Mesenchymal stem cell (in vitro differentiated cells and primary cell): ENCODE data around the gene MEF2A.

Experiments
- DNase-seq: peaks from one replicate; pipeline ENCODE4 v3.0.0-alpha.2; 2013
- H2AFZ ChIP-seq: one replicate; pipeline ENCODE4 v1.6.1; 2013; ENCODE audit warnings: low read depth, mild to moderate bottlenecking, control low read depth, inconsistent platforms, low read length, moderate library complexity
- H2AK5ac ChIP-seq: 2 replicates; pipeline ENCODE4 v1.6.1; 2013; ENCODE audit warnings: low read length, moderate library complexity, mild to moderate bottlenecking, inconsistent platforms; ENCODE audit not compliant: severe bottlenecking
- H2BK120ac ChIP-seq: one replicate; pipeline ENCODE4 v1.6.1; 2013; ENCODE audit warnings: low read depth, mild to moderate bottlenecking, inconsistent platforms, low read length, moderate library complexity
- H2BK12ac ChIP-seq, 2 experiments: one replicate each; pipeline ENCODE4 v1.6.1; 2013; ENCODE audit warnings: inconsistent platforms in 2 of 2, low read length in 2 of 2, mild to moderate bottlenecking in 2 of 2, moderate library complexity in 2 of 2, control low read depth in 1 of 2
- H2BK15ac ChIP-seq: one replicate; pipeline ENCODE4 v1.6.1; 2013; ENCODE audit warnings: mild to moderate bottlenecking, low read depth, inconsistent platforms; ENCODE audit not compliant: poor library complexity, severe bottlenecking
- H2BK5ac ChIP-seq: 2 replicates; pipeline ENCODE4 v1.6.1; 2013; ENCODE audit warnings: low read depth, mild to moderate bottlenecking, low read length, control low read depth, inconsistent platforms; ENCODE audit not compliant: poor library complexity, severe bottlenecking
- H3K14ac ChIP-seq, 2 experiments: one replicate each; pipeline ENCODE4 v1.6.1; 2013; ENCODE audit warnings: inconsistent platforms in 2 of 2, low read length in 2 of 2, control low read depth in 1 of 2, mild to moderate bottlenecking in 1 of 2, moderate library complexity in 1 of 2
- H3K18ac ChIP-seq, 2 experiments: one replicate each; pipeline ENCODE4 v1.6.1; 2013; ENCODE audit warnings: inconsistent platforms in 2 of 2, low read length in 2 of 2, control low read depth in 1 of 2, low read depth in 1 of 2, mild to moderate bottlenecking in 1 of 2
- H3K23ac ChIP-seq, 2 experiments: one replicate each; pipeline ENCODE4 v1.6.1; 2013; ENCODE audit warnings: inconsistent platforms in 2 of 2, low read length in 2 of 2, mild to moderate bottlenecking in 2 of 2, moderate library complexity in 2 of 2, control low read depth in 1 of 2
- H3K27ac ChIP-seq: 2 replicates; pipeline ENCODE4 v1.5.1; 2013; ENCODE audit warnings: mild to moderate bottlenecking, moderate library complexity, low read length, control low read depth, inconsistent platforms; ENCODE audit not compliant: poor library complexity, severe bottlenecking
- H3K27me3 ChIP-seq, 2 experiments: 2 replicates each; pipeline versions ENCODE4 v1.6.1 to v1.7.0; 2013; ENCODE audit warnings: low read length in 2 of 2, mild to moderate bottlenecking in 2 of 2, moderate library complexity in 2 of 2, control low read depth in 1 of 2, inconsistent platforms in 1 of 2; ENCODE audit not compliant: control insufficient read depth in 1 of 2, insufficient read depth in 1 of 2
- H3K36me3 ChIP-seq, 2 experiments: 2 replicates each; pipeline versions ENCODE4 v1.6.1 to v1.7.0; 2013; ENCODE audit warnings: low read length in 2 of 2, control low read depth in 1 of 2, inconsistent platforms in 1 of 2, low read depth in 1 of 2, mild to moderate bottlenecking in 1 of 2; ENCODE audit not compliant: insufficient read depth in 2 of 2, control insufficient read depth in 1 of 2
- H3K4ac ChIP-seq, 2 experiments: one replicate each; pipeline ENCODE4 v1.6.1; 2013; ENCODE audit warnings: inconsistent platforms in 2 of 2, low read length in 2 of 2, mild to moderate bottlenecking in 2 of 2, moderate library complexity in 2 of 2, control low read depth in 1 of 2, low read depth in 1 of 2
- H3K4me1 ChIP-seq: 2 replicates; pipeline ENCODE4 v1.6.1; 2013; ENCODE audit warnings: low read depth, low read length, control low read depth; ENCODE audit not compliant: control insufficient read depth, insufficient read depth
- H3K4me2 ChIP-seq: 2 replicates; pipeline ENCODE4 v1.6.1; 2013; ENCODE audit warnings: low read length, mild to moderate bottlenecking, inconsistent platforms; ENCODE audit not compliant: poor library complexity, severe bottlenecking
- H3K4me3 ChIP-seq, 2 experiments: 2 replicates each; pipeline versions ENCODE4 v1.5.1 to v1.7.0; 2013; ENCODE audit warnings: low read length in 2 of 2, mild to moderate bottlenecking in 2 of 2, control low read depth in 1 of 2, low read depth in 1 of 2; ENCODE audit not compliant: insufficient read depth in 1 of 2
- H3K79me1 ChIP-seq: replicated peaks from 2 replicates; pipeline ENCODE4 v1.6.1; 2013; ENCODE audit warnings: mild to moderate bottlenecking, control low read depth, low read length, inconsistent platforms; ENCODE audit not compliant: poor library complexity, severe bottlenecking
- H3K9ac ChIP-seq: 2 replicates; pipeline ENCODE4 v1.7.0; 2013; ENCODE audit warnings: mild to moderate bottlenecking, low read length, moderate library complexity
- H3K9me3 ChIP-seq: 2 replicates; pipeline ENCODE4 v1.7.0; 2013; ENCODE audit warnings: mild to moderate bottlenecking, low read length; ENCODE audit not compliant: control insufficient read depth
- H4K8ac ChIP-seq: one replicate; pipeline ENCODE4 v1.6.1; 2013; ENCODE audit warnings: inconsistent platforms, mild to moderate bottlenecking, low read length, moderate library complexity
- H4K91ac ChIP-seq: one replicate; pipeline ENCODE4 v1.6.1; 2013; ENCODE audit warnings: mild to moderate bottlenecking, low read length, inconsistent platforms
- WGBS: methylation state at CpG from one replicate; pipeline ENCODE4 v1.1.7; 2013; ENCODE audit warnings: mixed read lengths; 5-methylcytosine and 5-hydroxymethylcytosine counted together

MEF2A gene

GRCh38 chr15:99683000-99683670 is 117.4 kb downstream of the MEF2A start:
- Histone ChIP-seq H2BK15ac (no peak overlapping the region), H3K27ac (peak overlapping the region; percentile 82), H3K4me2 (no peak overlapping the region), H3K9ac (peak overlapping the region; percentile 27), H3K9me3 (peaks cover 17% of the 10 kb centered on the region), H3K23ac (no peak overlapping the region), H2BK120ac (no peak overlapping the region), H3K18ac (no peak overlapping the region), H4K91ac (no peak overlapping the region), H3K4me1 (peaks cover 3% of the 10 kb centered on the region), H3K36me3 (peaks cover 0 to 37% of the 10 kb centered on the region in 2 experiments), H2AFZ (no peak overlapping the region), H3K14ac (no peak overlapping the region), H3K4ac (no peak overlapping the region), H4K8ac (no peak overlapping the region), H2BK12ac (no peak overlapping the region), H3K4me3 (no peak overlapping the region), H2BK5ac (no peak overlapping the region), H2AK5ac (no peak overlapping the region), H3K27me3 (no peaks in the 10 kb centered on the region), H3K79me1 (peaks cover 9% of the 10 kb centered on the region)
- DNase-seq, result peak; percentile 45
- whole genome bisulfite sequencing, result 85% methylated on average over 8 of the region's 9 CpGs

- Histone ChIP-seq H2BK15ac (no peak overlapping the region), H3K4me1 (peaks cover 3% of the 10 kb centered on the region), H3K23ac (no peak overlapping the region), H3K18ac (no peak overlapping the region), H3K27me3 (no peaks in the 10 kb centered on the region), H2BK12ac (no peak overlapping the region), H3K36me3 (peaks cover 0 to 47% of the 10 kb centered on the region in 2 experiments), H3K14ac (no peak overlapping the region), H3K4me2 (no peak overlapping the region), H3K27ac (no peak overlapping the region), H2AK5ac (no peak overlapping the region), H4K91ac (no peak overlapping the region), H2BK5ac (no peak overlapping the region), H4K8ac (no peak overlapping the region), H3K9me3 (peaks cover 17% of the 10 kb centered on the region), H3K4ac (no peak overlapping the region), H2BK120ac (no peak overlapping the region), H2AFZ (no peak overlapping the region), H3K79me1 (peaks cover 6% of the 10 kb centered on the region), H3K9ac (no peak overlapping the region), H3K4me3 (no peak overlapping the region)
- WGBS, result 100% methylated on average over 1 of the region's 1 CpG
- DNase-seq, result no peak
Observed at GRCh38 chr15:99686290-99686689, 120.5 kb downstream of the MEF2A start.

- WGBS, result 100% methylated on average over 2 of the region's 3 CpGs
- Histone ChIP-seq H3K4me2 (no peak overlapping the region), H3K18ac (no peak overlapping the region), H3K23ac (no peak overlapping the region), H2BK12ac (no peak overlapping the region), H2BK15ac (no peak overlapping the region), H3K9ac (no peak overlapping the region), H2AFZ (no peak overlapping the region), H3K27ac (no peak overlapping the region), H3K14ac (no peak overlapping the region), H3K4me1 (no peaks in the 10 kb centered on the region), H3K79me1 (peaks cover under 1% of the 10 kb centered on the region), H4K8ac (no peak overlapping the region), H3K4me3 (no peak overlapping the region), H2BK120ac (no peak overlapping the region), H3K9me3 (no peaks in the 10 kb centered on the region), H3K4ac (no peak overlapping the region), H2AK5ac (no peak overlapping the region), H3K36me3 (peaks cover 7 to 91% of the 10 kb centered on the region in 2 experiments), H3K27me3 (no peaks in the 10 kb centered on the region), H2BK5ac (no peak overlapping the region), H4K91ac (no peak overlapping the region)
- no peak for DNase-seq
Observed at GRCh38 chr15:99692825-99693224, 127.0 kb downstream of the MEF2A start.

- no peak overlapping the region for H2AK5ac ChIP-seq
- H3K14ac ChIP-seq, result no peak overlapping the region
Observed at GRCh38 chr15:99696096-99696495, 130.3 kb downstream of the MEF2A start.

More at GRCh38 chr15:99696096-99696495, 130.3 kb downstream of the MEF2A start:
- H3K9ac ChIP-seq, result no peak overlapping the region
- no peak overlapping the region for H3K23ac ChIP-seq
- no peak overlapping the region for H2BK120ac ChIP-seq
- no peak overlapping the region for H4K8ac ChIP-seq
- no peak overlapping the region for H3K4me3 ChIP-seq
- peaks cover 7 to 67% of the 10 kb centered on the region in 2 experiments for H3K36me3 ChIP-seq
- no peak overlapping the region for H3K18ac ChIP-seq
- H3K4ac ChIP-seq, result no peak overlapping the region
- no peaks in the 10 kb centered on the region for H3K4me1 ChIP-seq
- no peak overlapping the region for H2AFZ ChIP-seq
- H2BK12ac ChIP-seq, result no peak overlapping the region
- H3K27ac ChIP-seq, result no peak overlapping the region
- no peaks in the 10 kb centered on the region for H3K9me3 ChIP-seq
- no peaks in the 10 kb centered on the region for H3K27me3 ChIP-seq
- H3K4me2 ChIP-seq, result no peak overlapping the region
- DNase-seq, result no peak
- H4K91ac ChIP-seq, result no peak overlapping the region
- H2BK5ac ChIP-seq, result no peak overlapping the region
- WGBS, result 97% methylated on average over 2 of the region's 2 CpGs
- H2BK15ac ChIP-seq, result no peak overlapping the region
- no peaks in the 10 kb centered on the region for H3K79me1 ChIP-seq
